Body of pancreas (tissue), 4 donors: ENCODE measurements around the gene DGLUCY. TPM values are rescaled to one million over a fixed set of nuclear protein-coding genes. Genes with fewer than 3 reads are reported as not detected.

Source experiments
- ATAC-seq: fragments of 150-250 bp; one replicate; pipeline ENCODE4 v1.9.1; 2016
- DNase-seq, 4 donors: peaks; one replicate each; pipeline ENCODE4 v3.0.0-alpha.2; 2019
- H3K27ac ChIP-seq, 4 donors: fragments of 200-600 bp; sonication (generic); 1 replicate in 3 of 4; 2 replicates in 1 of 4; pipeline versions ENCODE4 v1.5.1 to v1.6.1; 2016 to 2019; ENCODE audit warnings: mild to moderate bottlenecking in 1 of 4, mixed read lengths in 1 of 4, moderate library complexity in 1 of 4
- H3K27me3 ChIP-seq, 2 donors: fragments of 200-600 bp; sonication (generic); one replicate each; pipeline ENCODE4 v1.6.0; 2016; ENCODE audit warnings: mild to moderate bottlenecking in 1 of 2
- H3K36me3 ChIP-seq, 2 donors: fragments of 200-600 bp; sonication (generic); replicated peaks in 1 of 2; 2 replicates each; pipeline ENCODE4 v1.5.1; 2016; ENCODE audit warnings: low read depth in 2 of 2; ENCODE audit not compliant: insufficient read depth in 1 of 2
- H3K4me1 ChIP-seq: fragments of 200-600 bp; sonication (generic); one replicate; pipeline ENCODE4 v1.6.0; 2016
- H3K4me3 ChIP-seq, 2 donors: fragments of 200-600 bp; sonication (generic); 1 replicate in 1 of 2; 2 replicates in 1 of 2; pipeline ENCODE4 v1.5.1; 2016 to 2019
- H3K9me3 ChIP-seq, 3 donors: fragments of 200-600 bp; sonication (generic); 1 replicate in 2 of 3; 2 replicates in 1 of 3; pipeline ENCODE4 v1.5.1; 2016
- CTCF ChIP-seq, 7 experiments: fragments of 450-650 bp in 4 of 7; fragments of 200-600 bp in 3 of 7; sonication (generic) in 3 of 7; IDR thresholded peaks; one replicate each; pipeline ENCODE4 v1.5.1; 2016 to 2019; ENCODE audit warnings: antibody characterized with exemption in 7 of 7
- POLR2A ChIP-seq, 3 donors: fragments of 450-650 bp; IDR thresholded peaks; one replicate each; pipeline ENCODE4 v1.6.1; 2016; ENCODE audit warnings: antibody characterized with exemption in 3 of 3, mild to moderate bottlenecking in 2 of 3
- WGBS, 2 donors: methylation state at CpG; one replicate each; pipeline ENCODE4 v1.1.5; 2017; 5-methylcytosine and 5-hydroxymethylcytosine counted together
- intact Hi-C: fragments of 100-400 bp; cut with DNase I; formaldehyde crosslinking; loops from one replicate; pipeline ENCODE4 v1.15.1; 2023
- total RNA-seq, 2 donors: library from RNA; depleted of rRNA; stranded (reverse); fragments of >200 nt; gene quantifications; one replicate each; pipeline ENCODE4 v1.1.0, GENCODE V29; 2016

Gene DGLUCY
- 10 to 100 TPM; 30.9 to 77.8 TPM for total RNA-seq

- peak; percentile 76 to 87 (median 84) for DNase-seq
- Histone ChIP-seq H3K4me1 (peaks cover 62% of the 10 kb centered on the region), H3K9me3 (no peaks in the 10 kb centered on the region), H3K27ac (peak within 1 kb of the TSS; percentile 86 to 93 (median 88)), H3K36me3 (no peaks in the 10 kb centered on the region), H3K4me3 (peak within 1 kb of the TSS; percentile 27 to 36), H3K27me3 (no peaks in the 10 kb centered on the region)
- TF ChIP-seq POLR2A (IDR thresholded peaks at IDR 0.05) = no peak
- TF ChIP-seq CTCF (IDR thresholded peaks at IDR 0.05) = no peak
- intact Hi-C loops = no loop called here
- WGBS, 2 donors = 0% methylated on average over 4 to 5 of the region's 5 CpGs
- ATAC-seq = no peak
Observed at GRCh38 chr14:91113829-91114078, at the start of gene DGLUCY. DGLUCY (plus strand) TSS chr14:91114073; CDS start chr14:91160295, 46,222 bp downstream.

- Histone ChIP-seq H3K27ac (no peak overlapping the region), H3K4me3 (no peak overlapping the region), H3K9me3 (no peaks in the 10 kb centered on the region), H3K36me3 (no peaks in the 10 kb centered on the region), H3K27me3 (no peaks in the 10 kb centered on the region), H3K4me1 (peaks cover 6% of the 10 kb centered on the region)
- 73 to 78% methylated on average over 3 of the region's 3 CpGs for WGBS, 2 donors
- intact Hi-C loops = loop anchor here (10.0 kb wide), 1 partner anchor 100 kb away; no protein-coding TSS in a partner anchor
- no peak for DNase-seq
- TF ChIP-seq POLR2A (IDR thresholded peaks at IDR 0.05) (no peak), CTCF (IDR thresholded peaks at IDR 0.05) (no peak)
- no peak for ATAC-seq
Observed at GRCh38 chr14:91065266-91065665, 48.6 kb upstream of the DGLUCY start.

- no peak overlapping the region for H3K4me3 ChIP-seq
- no peaks in the 10 kb centered on the region for H3K9me3 ChIP-seq
- no peaks in the 10 kb centered on the region for H3K4me1 ChIP-seq
- WGBS, 2 donors = 91 to 94% methylated on average over 1 of the region's 1 CpG
- intact Hi-C loops = loop anchor here (10.0 kb wide), 1 partner anchor 98 kb away; no protein-coding TSS in a partner anchor
- ATAC-seq (no peak), DNase-seq (no peak)
- no peaks in the 10 kb centered on the region for H3K36me3 ChIP-seq
- H3K27me3 ChIP-seq = no peaks in the 10 kb centered on the region
- TF ChIP-seq CTCF (IDR thresholded peaks at IDR 0.05) = no peak
- TF ChIP-seq POLR2A (IDR thresholded peaks at IDR 0.05) = no peak
- no peak overlapping the region for H3K27ac ChIP-seq
Observed at GRCh38 chr14:91067186-91067585, 46.7 kb upstream of the DGLUCY start.

GRCh38 chr14:91068642-91069041 lies 45.2 kb upstream of the DGLUCY start:
- no peaks in the 10 kb centered on the region for H3K9me3 ChIP-seq
- ATAC-seq = no peak
- H3K36me3 ChIP-seq = no peaks in the 10 kb centered on the region
- H3K27me3 ChIP-seq = no peaks in the 10 kb centered on the region
- DNase-seq = no peak
- WGBS, 2 donors = 83 to 90% methylated on average over 2 of the region's 2 CpGs
- no peak overlapping the region for H3K4me3 ChIP-seq
- TF ChIP-seq POLR2A (IDR thresholded peaks at IDR 0.05) (no peak), CTCF (IDR thresholded peaks at IDR 0.05) (no peak)
- H3K27ac ChIP-seq = no peak overlapping the region
- intact Hi-C loops = loop anchor here (10.0 kb wide), 1 partner anchor 96 kb away; no protein-coding TSS in a partner anchor
- H3K4me1 ChIP-seq = no peaks in the 10 kb centered on the region

GRCh38 chr14:91070572-91070971 lies 43.3 kb upstream of the DGLUCY start:
- TF ChIP-seq POLR2A (IDR thresholded peaks at IDR 0.05) (no peak), CTCF (IDR thresholded peaks at IDR 0.05) (no peak)
- ATAC-seq = no peak
- no peaks in the 10 kb centered on the region for H3K9me3 ChIP-seq
- H3K4me1 ChIP-seq = no peaks in the 10 kb centered on the region
- no peak for DNase-seq
- H3K27me3 ChIP-seq = no peaks in the 10 kb centered on the region
- H3K27ac ChIP-seq = no peak overlapping the region
- H3K36me3 ChIP-seq = no peaks in the 10 kb centered on the region
- intact Hi-C loops = no loop called here
- H3K4me3 ChIP-seq = no peak overlapping the region
